ENCODE measurements around the gene ZNF146.
"Not testable (repeated sequence)": the region's sequence is repeated elsewhere in the genome, so short reads cannot be mapped to it uniquely, and the experiment has no call there.

ZNF146 gene

DNA sequence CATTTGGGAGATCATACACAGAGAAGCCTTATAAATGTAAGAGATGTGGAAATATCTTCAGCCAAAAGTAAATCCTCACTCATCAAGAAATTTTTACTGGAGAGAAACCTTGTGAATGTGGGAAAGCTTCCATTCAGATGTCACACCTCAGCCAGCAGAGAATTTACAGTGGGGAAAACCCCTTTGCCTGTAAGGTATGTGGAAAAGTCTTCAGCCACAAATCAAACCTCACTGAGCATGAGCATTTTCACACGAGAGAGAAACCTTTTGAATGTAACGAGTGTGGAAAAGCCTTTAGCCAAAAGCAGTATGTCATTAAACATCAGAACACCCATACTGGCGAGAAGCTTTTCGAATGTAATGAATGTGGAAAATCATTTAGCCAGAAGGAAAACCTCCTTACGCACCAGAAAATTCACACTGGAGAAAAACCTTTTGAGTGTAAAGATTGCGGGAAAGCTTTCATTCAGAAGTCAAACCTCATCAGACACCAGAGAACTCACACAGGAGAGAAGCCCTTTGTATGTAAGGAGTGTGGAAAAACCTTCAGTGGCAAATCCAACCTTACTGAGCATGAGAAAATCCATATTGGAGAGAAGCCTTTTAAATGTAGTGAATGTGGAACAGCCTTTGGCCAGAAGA, 21.5 kb downstream of the ZNF146 start:
- DNase-seq, result no peak

DNA sequence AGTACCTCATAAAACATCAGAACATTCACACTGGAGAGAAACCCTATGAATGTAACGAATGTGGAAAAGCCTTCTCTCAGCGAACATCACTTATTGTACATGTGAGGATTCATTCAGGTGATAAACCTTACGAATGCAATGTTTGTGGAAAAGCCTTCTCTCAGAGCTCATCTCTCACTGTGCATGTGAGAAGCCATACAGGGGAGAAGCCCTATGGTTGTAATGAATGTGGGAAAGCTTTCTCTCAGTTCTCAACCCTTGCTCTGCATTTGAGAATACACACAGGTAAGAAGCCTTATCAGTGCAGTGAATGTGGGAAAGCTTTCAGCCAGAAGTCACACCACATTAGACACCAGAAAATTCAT, 22.0 kb downstream of the ZNF146 start:
- DNase-seq, result no peak

DNA sequence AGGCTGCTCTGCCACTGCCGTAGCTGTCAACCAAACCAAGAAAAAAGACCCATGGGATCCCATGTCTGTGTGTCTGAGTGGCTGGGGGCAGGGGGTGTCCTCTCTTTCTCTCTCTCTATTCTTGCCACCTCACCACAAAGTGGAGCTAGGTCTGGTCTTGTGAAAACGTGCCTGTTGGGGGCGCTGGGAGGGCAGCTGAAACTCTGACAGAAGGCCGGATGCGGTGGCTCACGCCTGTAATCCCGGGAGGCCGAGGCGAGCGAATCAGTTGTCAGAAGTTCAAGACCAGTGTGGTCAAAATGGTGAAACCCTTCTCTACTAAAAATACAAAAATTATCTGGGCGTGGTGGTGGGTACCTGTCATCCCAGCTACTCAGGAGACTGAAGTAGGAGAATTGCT, 29.2 kb downstream of the ZNF146 start:
- DNase-seq, result no peak

DNA sequence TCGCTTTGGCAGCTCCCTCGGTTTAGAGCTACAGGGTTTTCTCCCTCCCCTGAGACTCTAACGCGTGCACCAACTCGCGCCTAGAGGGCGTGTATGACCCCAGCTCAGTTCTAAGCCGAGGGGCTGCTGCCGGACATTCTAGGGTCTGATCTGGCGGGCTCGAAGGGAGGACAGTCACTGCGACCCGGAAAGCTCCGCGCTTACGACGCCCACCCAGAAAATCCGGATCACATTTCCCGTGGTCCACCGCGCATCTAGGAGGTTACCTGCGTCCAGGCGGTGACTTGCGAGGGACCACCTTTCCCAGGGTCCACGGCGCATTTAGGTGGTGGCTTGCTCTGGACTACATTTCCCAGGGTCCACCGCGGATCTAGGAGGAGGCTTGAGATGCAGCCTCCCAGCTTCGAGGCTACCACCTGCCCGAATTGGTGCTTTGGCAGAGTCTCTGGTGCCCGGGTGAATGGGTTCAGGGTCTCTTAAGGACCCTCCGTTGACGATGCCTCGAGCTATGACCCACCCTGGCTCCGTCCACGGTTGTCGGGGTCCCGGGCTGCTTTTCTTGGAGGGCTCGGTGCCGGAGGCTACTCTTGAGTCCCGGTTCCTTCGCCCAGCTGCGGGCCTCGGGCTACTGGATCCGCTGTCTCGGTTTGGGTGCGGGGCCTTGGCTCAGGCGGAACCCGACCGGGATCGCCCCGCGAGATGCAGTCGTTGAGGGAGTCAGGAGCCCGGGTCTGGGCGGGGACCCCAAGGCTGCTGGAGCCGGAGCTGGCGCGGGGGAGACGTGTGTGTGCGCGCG, 30.5 kb downstream of the ZNF146 start:
- no peak for DNase-seq

DNA sequence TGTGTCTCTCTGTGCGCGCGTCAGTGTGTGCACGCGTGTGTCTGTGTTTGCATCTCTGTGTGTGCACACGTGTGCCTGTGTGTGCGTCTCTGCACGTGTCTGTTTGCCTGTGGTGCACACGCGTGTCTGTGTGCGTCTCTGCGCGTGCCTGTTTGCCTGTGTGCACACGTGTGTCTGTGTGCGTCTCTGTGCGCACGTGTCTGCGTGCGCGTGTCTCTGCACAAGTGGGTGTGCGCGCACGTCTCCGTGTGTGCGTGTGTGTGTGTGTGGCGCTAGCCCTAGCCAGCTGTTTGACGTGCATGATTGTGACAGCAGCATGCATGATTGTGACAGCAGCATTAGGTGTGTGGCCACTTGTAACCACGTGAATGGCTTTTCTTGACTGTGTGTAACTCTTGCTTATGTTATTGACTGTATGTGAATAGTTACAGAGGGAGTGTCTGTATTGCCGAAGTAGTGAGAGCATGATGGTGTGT, 31.1 kb downstream of the ZNF146 start:
- no peak for DNase-seq

GRCh38 chr19:36252047-36252446, 37.1 kb downstream of the ZNF146 start:
- no peak for DNase-seq

DNA sequence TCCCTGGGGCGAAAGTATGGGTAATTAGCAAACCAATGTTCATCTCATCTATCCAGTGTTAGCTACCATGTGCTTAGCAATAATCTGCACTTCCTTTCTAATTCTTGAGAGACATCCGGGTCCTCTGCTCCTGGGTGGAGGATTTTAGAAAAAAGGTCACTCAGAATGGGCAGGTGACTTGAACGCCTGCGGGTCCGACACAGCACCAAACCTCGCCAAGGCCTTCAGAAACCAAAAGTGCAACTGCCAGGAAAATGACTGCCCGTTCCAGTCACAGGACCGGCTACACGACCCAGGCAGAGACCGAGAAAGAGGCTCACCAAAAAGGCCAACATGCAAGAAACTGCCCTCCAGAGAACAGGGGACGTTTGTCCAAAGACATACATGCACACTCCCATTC, 39.9 kb downstream of the ZNF146 start:
- DNase-seq, result no peak

DNA sequence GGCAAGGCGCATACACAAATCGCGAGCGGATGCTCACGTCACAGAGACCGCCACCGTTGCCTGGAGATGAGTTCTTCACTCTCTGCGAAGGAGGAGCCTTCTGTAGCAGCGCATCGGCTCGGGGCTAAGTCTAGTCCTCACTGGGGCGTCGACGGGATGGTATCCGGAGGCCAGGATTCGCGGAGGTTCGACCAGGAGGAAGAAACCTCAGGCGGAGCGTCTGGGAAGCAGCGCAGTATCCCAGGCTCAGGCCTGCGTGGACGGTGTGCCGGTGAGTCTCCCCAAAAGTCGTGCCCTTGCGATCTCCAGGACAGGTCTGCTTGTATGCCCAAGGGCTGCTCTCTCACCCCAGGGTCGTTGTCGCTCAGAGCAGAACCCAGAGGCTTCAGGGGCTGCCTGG, 40.4 kb downstream of the ZNF146 start:
- no peak for DNase-seq

DNA sequence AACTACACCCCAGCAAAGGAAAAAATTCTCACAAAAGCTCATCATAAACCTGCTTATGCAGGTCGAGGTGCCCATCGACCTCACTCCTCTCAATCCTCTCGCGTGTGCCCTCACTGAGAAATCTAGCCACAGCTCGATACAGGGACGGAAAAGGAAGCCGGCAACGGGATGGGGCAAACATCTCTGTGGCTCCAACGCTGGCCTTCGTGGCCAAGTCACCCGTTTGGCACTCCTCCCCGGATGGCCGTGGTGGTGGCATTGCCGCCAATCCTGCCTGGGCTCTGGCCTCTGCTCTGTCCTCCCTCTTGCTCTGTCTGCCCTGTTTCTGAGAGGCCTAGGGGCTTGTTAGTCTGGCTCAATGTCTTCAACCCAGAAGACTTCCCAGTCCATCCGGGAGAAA, 41.2 kb downstream of the ZNF146 start:
- DNase-seq, result no peak

DNA sequence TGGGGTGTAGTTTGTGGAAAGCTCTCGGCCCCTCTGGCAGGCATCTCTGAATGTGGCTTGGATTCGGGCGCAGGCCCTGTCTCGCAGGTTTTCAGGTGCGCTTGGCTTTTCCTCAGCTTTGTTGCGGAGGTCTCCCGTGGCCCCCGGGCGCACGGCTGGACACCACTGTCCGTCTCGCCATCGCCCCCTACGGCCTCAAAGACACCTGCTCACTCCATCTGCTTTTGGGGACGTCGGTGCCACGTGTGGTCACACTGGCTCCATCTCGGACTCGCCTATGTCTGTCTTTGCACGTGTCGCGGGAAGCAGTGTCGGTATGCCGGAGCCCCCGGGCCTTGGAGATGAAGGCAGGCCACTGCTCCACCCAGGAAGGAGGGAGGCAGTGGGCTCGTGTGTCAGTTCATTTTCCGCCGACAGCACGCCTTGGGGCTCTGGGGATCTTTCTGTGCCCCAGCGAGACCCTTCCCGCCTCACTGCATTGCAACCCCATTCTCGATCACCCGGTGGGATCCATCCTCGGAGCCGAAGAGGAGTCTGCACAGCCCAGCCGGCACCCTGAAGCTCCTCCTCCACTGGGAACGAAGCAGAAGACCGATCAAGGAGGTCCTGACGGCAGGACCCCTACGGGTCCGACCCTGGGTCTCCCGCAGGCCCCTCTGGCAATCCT, 42.1 kb downstream of the ZNF146 start:
- DNase-seq, result no peak

DNA sequence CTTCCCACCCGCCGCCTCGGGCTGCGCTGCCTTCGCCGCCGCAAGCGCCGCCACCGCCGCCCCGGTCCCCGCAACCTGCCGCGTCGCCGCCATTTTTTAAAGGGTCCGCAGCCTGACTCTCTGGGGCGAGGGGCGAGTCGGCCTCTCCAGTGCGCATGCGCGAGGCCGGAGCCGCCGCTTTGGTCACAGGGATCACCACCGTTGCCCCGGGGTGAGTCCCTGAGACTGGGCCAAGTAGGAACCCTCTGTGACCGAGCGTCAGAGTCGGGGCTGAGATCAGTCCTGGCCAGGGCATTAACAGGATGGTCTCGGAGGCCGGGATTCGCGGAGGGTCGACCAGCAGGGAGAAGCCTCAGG, 42.6 kb downstream of the ZNF146 start:
- no peak for DNase-seq

DNA sequence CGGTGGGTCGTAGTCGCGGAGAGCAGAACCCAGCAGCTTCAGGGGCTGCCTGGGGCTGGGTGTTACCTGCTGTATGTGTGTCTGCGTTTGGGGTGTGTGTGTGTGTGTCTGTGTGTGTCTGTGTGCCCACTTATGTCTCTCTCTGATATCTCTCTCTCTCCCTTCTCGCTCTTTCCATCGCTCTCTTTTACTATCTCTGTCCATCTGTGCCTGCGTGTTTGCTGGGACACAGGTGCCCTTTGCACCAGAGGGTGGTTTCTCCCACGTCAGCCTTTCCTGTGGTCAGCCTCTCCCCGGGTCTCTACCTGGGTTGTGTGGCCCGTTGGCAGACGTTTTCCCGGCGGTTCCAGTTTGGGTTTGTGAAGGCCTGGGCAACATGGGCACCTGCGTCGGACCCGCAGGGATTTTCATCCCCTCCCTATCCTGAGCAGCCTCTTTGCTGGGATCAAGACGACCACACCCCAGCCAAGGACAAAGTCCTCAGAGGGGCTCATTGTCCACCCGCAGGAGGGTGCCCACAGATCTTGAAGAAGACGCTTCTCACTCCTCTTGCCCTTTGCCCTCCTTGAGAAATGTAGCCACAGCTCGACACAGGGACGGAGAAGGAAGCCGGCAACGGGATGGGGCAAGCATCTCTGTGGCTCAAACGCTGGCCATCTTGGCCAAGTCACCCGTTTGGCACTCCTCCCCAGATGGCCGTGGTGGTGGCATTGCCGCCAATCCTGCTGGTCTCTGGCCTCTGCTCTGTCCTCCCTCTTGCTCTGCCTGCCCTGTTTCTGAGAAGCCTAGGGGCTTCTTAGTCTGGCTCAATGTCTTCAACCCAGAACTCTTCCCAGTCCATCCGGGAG, 43.3 kb downstream of the ZNF146 start:
- no peak for DNase-seq

GRCh38 chr19:36259211-36259610, 44.3 kb downstream of the ZNF146 start:
- DNase-seq, result no peak

GRCh38 chr19:36265064-36265463, 50.2 kb downstream of the ZNF146 start:
- DNase-seq, result no peak

DNA sequence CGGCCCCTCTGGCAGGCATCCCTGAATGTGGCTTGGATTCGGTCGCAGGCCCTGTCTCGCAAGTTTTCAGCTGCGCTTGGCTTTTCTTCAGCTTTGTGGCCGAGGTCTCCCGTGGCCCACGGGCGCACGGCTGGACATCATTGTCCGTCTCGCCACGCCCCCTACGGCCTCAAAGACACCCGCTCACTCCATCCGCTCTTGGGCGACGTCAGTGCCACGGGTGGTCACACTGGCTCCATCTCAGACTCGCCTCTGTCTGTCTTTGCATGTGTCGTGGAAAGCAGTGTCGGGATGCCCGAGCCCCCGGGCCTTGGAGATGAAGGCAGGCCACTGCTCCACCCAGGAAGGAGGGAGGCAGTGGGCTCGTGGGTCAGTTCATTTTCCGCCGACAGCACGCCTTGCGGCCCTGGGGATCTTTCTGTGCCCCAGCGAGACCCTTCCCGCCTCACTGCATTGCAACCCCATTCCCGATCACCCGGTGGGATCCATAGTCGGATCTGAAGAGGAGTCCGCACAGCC, 51.0 kb downstream of the ZNF146 start:
- no peak for DNase-seq

DNA sequence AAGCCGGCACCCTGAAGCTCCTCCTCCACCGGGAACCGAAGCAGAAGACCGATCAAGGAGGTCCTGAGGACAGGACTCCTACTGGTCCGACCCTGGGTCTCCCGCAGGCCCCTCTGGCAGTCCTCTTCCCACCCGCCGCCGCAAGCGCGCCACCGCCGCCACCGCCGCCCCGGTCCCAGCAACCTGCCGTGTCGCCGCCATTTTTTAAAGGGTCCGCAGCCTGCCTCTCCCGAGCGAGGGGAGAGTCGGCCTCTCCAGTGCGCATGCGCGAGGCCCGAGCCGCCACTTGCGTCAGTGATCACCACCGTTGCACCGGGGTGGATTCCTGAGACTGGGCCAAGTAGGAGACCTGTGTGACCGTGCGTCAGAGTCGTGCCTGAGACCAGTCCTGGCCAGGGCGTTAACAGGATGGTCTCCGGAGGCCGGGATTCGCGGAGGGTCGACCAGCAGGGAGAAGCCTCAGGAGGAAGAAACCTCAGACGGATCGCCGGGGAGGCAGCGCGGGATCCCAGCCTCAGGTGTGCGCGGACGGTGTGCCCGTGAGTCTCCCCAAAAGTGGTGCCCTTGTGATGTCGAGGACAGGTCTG, 51.6 kb downstream of the ZNF146 start:
- DNase-seq, result no peak

DNA sequence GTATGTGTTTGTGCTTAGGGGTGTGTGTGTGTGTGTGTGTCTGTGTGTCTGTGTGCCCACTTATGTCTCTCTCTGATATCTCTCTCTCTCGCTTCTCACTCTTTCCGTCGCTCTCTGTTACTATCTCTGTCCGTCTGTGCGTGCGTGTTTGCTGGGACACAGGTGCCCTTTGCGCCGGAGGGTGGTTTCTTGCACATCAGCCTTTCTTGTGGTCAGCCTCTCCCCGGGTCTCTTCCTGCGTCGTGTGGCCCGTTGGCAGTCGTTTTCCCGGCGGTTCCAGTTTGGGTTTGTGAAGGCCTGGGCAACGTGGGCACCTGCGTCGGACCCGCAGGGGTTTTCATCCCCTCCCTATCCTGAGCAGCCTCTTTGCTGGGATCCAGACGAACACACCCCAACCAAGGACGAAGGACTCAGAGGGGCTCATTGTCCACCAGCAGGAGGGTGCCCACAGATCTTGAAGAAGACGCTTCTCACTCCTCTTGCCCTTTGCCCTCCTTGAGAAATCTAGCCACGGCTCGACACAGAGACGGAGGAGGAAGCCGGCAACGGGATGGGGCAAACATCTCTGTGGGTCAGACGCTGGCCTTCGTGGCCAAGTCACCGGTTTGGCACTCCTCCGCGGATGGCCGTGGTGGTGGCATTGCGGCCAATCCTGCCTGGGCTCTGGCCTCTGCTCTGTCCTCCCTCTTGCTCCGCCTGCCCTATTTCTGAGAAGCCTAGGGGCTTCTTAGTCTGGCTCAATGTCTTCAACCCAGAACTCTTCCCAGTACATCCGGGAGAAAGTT, 52.3 kb downstream of the ZNF146 start:
- DNase-seq, result no peak

DNA sequence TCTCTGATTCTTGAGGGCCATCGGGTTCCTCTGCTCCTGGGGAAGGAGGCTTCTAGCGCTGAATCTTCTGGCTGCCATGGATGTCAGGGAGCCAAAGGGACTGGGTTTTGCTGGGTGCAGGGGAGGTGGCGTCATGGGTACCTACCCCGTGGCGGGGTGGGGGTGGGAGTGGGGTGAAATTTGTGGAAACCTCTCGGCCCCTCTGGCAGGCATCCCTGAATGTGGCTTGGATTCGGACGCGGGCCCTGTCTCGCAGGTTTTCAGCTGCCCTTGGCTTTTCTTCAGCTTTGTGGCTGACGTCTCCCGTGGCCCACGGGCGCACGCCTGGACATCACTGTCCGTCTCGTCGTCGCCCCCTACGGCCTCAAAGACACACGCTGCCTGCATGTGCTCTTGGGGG, 53.2 kb downstream of the ZNF146 start:
- not testable (repeated sequence) for DNase-seq

GRCh38 chr19:36268591-36268990, 53.7 kb downstream of the ZNF146 start:
- not testable (repeated sequence) for DNase-seq

GRCh38 chr19:36269295-36269694, 54.4 kb downstream of the ZNF146 start:
- not testable (repeated sequence) for DNase-seq
